Mesenchymal stem cell (in vitro differentiated cells and primary cell): ENCODE measurements around the gene ACOT8.
"Not testable (repeated sequence)": the region's sequence is repeated elsewhere in the genome, so short reads cannot be mapped to it uniquely, and the experiment has no call there.

Experiments used
- DNase-seq: peaks from one replicate; pipeline ENCODE4 v3.0.0-alpha.2; 2013
- H2AFZ ChIP-seq: one replicate; pipeline ENCODE4 v1.6.1; 2013; ENCODE audit warnings: low read depth, mild to moderate bottlenecking, control low read depth, inconsistent platforms, low read length, moderate library complexity
- H2AK5ac ChIP-seq: 2 replicates; pipeline ENCODE4 v1.6.1; 2013; ENCODE audit warnings: low read length, moderate library complexity, mild to moderate bottlenecking, inconsistent platforms; ENCODE audit not compliant: severe bottlenecking
- H2BK120ac ChIP-seq: one replicate; pipeline ENCODE4 v1.6.1; 2013; ENCODE audit warnings: low read depth, mild to moderate bottlenecking, inconsistent platforms, low read length, moderate library complexity
- H2BK12ac ChIP-seq, 2 experiments: one replicate each; pipeline ENCODE4 v1.6.1; 2013; ENCODE audit warnings: inconsistent platforms in 2 of 2, low read length in 2 of 2, mild to moderate bottlenecking in 2 of 2, moderate library complexity in 2 of 2, control low read depth in 1 of 2
- H2BK15ac ChIP-seq: one replicate; pipeline ENCODE4 v1.6.1; 2013; ENCODE audit warnings: mild to moderate bottlenecking, low read depth, inconsistent platforms; ENCODE audit not compliant: poor library complexity, severe bottlenecking
- H2BK5ac ChIP-seq: 2 replicates; pipeline ENCODE4 v1.6.1; 2013; ENCODE audit warnings: low read depth, mild to moderate bottlenecking, low read length, control low read depth, inconsistent platforms; ENCODE audit not compliant: poor library complexity, severe bottlenecking
- H3K14ac ChIP-seq, 2 experiments: one replicate each; pipeline ENCODE4 v1.6.1; 2013; ENCODE audit warnings: inconsistent platforms in 2 of 2, low read length in 2 of 2, control low read depth in 1 of 2, mild to moderate bottlenecking in 1 of 2, moderate library complexity in 1 of 2
- H3K18ac ChIP-seq, 2 experiments: one replicate each; pipeline ENCODE4 v1.6.1; 2013; ENCODE audit warnings: inconsistent platforms in 2 of 2, low read length in 2 of 2, control low read depth in 1 of 2, low read depth in 1 of 2, mild to moderate bottlenecking in 1 of 2
- H3K23ac ChIP-seq, 2 experiments: one replicate each; pipeline ENCODE4 v1.6.1; 2013; ENCODE audit warnings: inconsistent platforms in 2 of 2, low read length in 2 of 2, mild to moderate bottlenecking in 2 of 2, moderate library complexity in 2 of 2, control low read depth in 1 of 2
- H3K27ac ChIP-seq: 2 replicates; pipeline ENCODE4 v1.5.1; 2013; ENCODE audit warnings: mild to moderate bottlenecking, moderate library complexity, low read length, control low read depth, inconsistent platforms; ENCODE audit not compliant: poor library complexity, severe bottlenecking
- H3K27me3 ChIP-seq, 2 experiments: 2 replicates each; pipeline versions ENCODE4 v1.6.1 to v1.7.0; 2013; ENCODE audit warnings: low read length in 2 of 2, mild to moderate bottlenecking in 2 of 2, moderate library complexity in 2 of 2, control low read depth in 1 of 2, inconsistent platforms in 1 of 2; ENCODE audit not compliant: control insufficient read depth in 1 of 2, insufficient read depth in 1 of 2
- H3K36me3 ChIP-seq, 2 experiments: 2 replicates each; pipeline versions ENCODE4 v1.6.1 to v1.7.0; 2013; ENCODE audit warnings: low read length in 2 of 2, control low read depth in 1 of 2, inconsistent platforms in 1 of 2, low read depth in 1 of 2, mild to moderate bottlenecking in 1 of 2; ENCODE audit not compliant: insufficient read depth in 2 of 2, control insufficient read depth in 1 of 2
- H3K4ac ChIP-seq, 2 experiments: one replicate each; pipeline ENCODE4 v1.6.1; 2013; ENCODE audit warnings: inconsistent platforms in 2 of 2, low read length in 2 of 2, mild to moderate bottlenecking in 2 of 2, moderate library complexity in 2 of 2, control low read depth in 1 of 2, low read depth in 1 of 2
- H3K4me1 ChIP-seq: 2 replicates; pipeline ENCODE4 v1.6.1; 2013; ENCODE audit warnings: low read depth, low read length, control low read depth; ENCODE audit not compliant: control insufficient read depth, insufficient read depth
- H3K4me2 ChIP-seq: 2 replicates; pipeline ENCODE4 v1.6.1; 2013; ENCODE audit warnings: low read length, mild to moderate bottlenecking, inconsistent platforms; ENCODE audit not compliant: poor library complexity, severe bottlenecking
- H3K4me3 ChIP-seq, 2 experiments: 2 replicates each; pipeline versions ENCODE4 v1.5.1 to v1.7.0; 2013; ENCODE audit warnings: low read length in 2 of 2, mild to moderate bottlenecking in 2 of 2, control low read depth in 1 of 2, low read depth in 1 of 2; ENCODE audit not compliant: insufficient read depth in 1 of 2
- H3K79me1 ChIP-seq: replicated peaks from 2 replicates; pipeline ENCODE4 v1.6.1; 2013; ENCODE audit warnings: mild to moderate bottlenecking, control low read depth, low read length, inconsistent platforms; ENCODE audit not compliant: poor library complexity, severe bottlenecking
- H3K9ac ChIP-seq: 2 replicates; pipeline ENCODE4 v1.7.0; 2013; ENCODE audit warnings: mild to moderate bottlenecking, low read length, moderate library complexity
- H3K9me3 ChIP-seq: 2 replicates; pipeline ENCODE4 v1.7.0; 2013; ENCODE audit warnings: mild to moderate bottlenecking, low read length; ENCODE audit not compliant: control insufficient read depth
- H4K8ac ChIP-seq: one replicate; pipeline ENCODE4 v1.6.1; 2013; ENCODE audit warnings: inconsistent platforms, mild to moderate bottlenecking, low read length, moderate library complexity
- H4K91ac ChIP-seq: one replicate; pipeline ENCODE4 v1.6.1; 2013; ENCODE audit warnings: mild to moderate bottlenecking, low read length, inconsistent platforms
- WGBS: methylation state at CpG from one replicate; pipeline ENCODE4 v1.1.7; 2013; ENCODE audit warnings: mixed read lengths; 5-methylcytosine and 5-hydroxymethylcytosine counted together

The ACOT8 gene

GRCh38 chr20:45833030-45833882 lies 23.9 kb downstream of the ACOT8 start, which contains the start of gene SNX21:
Gene SNX21 (plus strand): TSS chr20:45833799. CDS start chr20:45833920, 121 bp downstream.
- Histone ChIP-seq H2BK120ac (peak within 1 kb of the TSS; percentile 98), H3K27me3 (no peaks in the 10 kb centered on the region), H3K79me1 (peaks cover 9% of the 10 kb centered on the region), H4K91ac (peak within 1 kb of the TSS; percentile 98), H3K4me3 (peak within 1 kb of the TSS; percentile 81 to 87), H3K9me3 (no peaks in the 10 kb centered on the region), H2AK5ac (no peak within 1 kb of the TSS), H3K23ac (peak within 1 kb of the TSS in 1 of 2 experiments; percentile 40), H2BK12ac (peak within 1 kb of the TSS; percentile 5 to 87), H2BK15ac (peak within 1 kb of the TSS; percentile 99), H3K27ac (peak within 1 kb of the TSS; percentile 74), H3K14ac (peak within 1 kb of the TSS in 1 of 2 experiments; percentile 76), H3K4ac (peak within 1 kb of the TSS; percentile 74 to 88), H3K36me3 (peaks cover 9 to 28% of the 10 kb centered on the region in 2 experiments), H3K4me1 (peaks cover 16% of the 10 kb centered on the region), H2BK5ac (peak within 1 kb of the TSS; percentile 69), H3K4me2 (peak within 1 kb of the TSS; percentile 92), H3K18ac (peak within 1 kb of the TSS; percentile 79 to 98), H4K8ac (peak within 1 kb of the TSS; percentile 96), H3K9ac (peak within 1 kb of the TSS; percentile 95), H2AFZ (peak within 1 kb of the TSS; percentile 32)
- DNase-seq = peak; percentile 97
- WGBS = 10% methylated on average over 29 of the region's 35 CpGs

DNA sequence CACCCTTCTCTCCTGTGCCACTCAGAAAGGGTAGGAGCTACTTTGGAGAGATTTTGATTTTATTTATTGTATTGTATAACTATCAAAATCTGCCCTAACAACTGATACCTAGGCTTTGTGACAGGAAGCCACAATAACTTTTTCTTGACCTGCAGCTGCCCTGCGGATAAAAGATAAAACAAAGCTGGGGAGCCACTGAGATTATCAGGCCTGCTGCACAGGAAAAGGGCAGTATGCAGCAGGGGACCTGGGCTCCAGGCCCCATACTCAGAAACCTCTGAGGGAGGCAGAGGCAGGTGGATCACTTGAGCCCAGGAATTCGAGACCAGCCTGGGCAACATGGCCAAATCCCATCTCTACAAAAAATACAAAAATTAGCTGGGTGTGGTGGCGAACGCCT lies 24.6 kb downstream of the ACOT8 start:
- WGBS = 84% methylated on average over 3 of the region's 4 CpGs
- no peak for DNase-seq
- Histone ChIP-seq H3K36me3 (peaks cover 8 to 23% of the 10 kb centered on the region in 2 experiments), H4K91ac (no peak overlapping the region), H3K27me3 (no peaks in the 10 kb centered on the region), H3K9ac (peak overlapping the region; percentile 95), H3K4me1 (peaks cover 16% of the 10 kb centered on the region), H3K79me1 (peaks cover 9% of the 10 kb centered on the region), H3K4me2 (no peak overlapping the region), H3K4me3 (peak overlapping the region in 1 of 2 experiments; percentile 87), H2AK5ac (peak overlapping the region; percentile 62), H2BK120ac (no peak overlapping the region), H3K18ac (no peak overlapping the region), H3K27ac (no peak overlapping the region), H2BK12ac (peak overlapping the region in 1 of 2 experiments; percentile 87), H3K23ac (no peak overlapping the region), H3K4ac (no peak overlapping the region), H3K9me3 (no peaks in the 10 kb centered on the region), H4K8ac (peak overlapping the region; percentile 81), H3K14ac (no peak overlapping the region), H2AFZ (no peak overlapping the region), H2BK5ac (no peak overlapping the region), H2BK15ac (no peak overlapping the region)

DNA sequence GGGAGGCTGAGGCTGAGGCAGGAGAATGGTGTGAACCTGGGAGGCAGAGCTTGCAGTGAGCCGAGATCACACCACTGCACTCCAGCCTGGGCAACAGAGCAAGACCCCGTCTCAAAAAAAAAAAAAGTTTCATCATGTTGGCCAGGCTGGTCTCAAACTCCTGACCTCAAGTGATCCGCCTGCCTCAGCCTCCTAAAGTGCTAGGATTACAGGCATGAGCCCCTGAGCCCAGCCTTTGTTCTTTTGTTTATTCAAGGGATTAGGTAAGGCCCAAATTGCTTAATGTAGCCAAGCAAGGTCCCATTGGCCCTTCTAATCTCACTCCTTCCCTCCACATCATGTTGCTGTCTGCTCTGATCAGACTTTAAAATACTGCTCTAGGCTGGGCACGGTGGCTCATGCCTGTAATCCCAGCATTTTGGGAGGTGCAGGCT lies 27.5 kb downstream of the ACOT8 start:
- H2AK5ac ChIP-seq, H3K4me3 ChIP-seq, H3K4me2 ChIP-seq, H3K9me3 ChIP-seq, H2AFZ ChIP-seq, H4K8ac ChIP-seq, H4K91ac ChIP-seq, H3K4ac ChIP-seq, H3K36me3 ChIP-seq, H3K9ac ChIP-seq, H2BK15ac ChIP-seq, H3K27me3 ChIP-seq, DNase-seq, H2BK5ac ChIP-seq, H3K27ac ChIP-seq, H3K23ac ChIP-seq, H2BK12ac ChIP-seq, H2BK120ac ChIP-seq, H3K18ac ChIP-seq, H3K14ac ChIP-seq, H3K79me1 ChIP-seq: not testable (repeated sequence)
- WGBS = 92% methylated on average over 4 of the region's 4 CpGs
- H3K4me1 ChIP-seq = peaks cover 20% of the 10 kb centered on the region

DNA sequence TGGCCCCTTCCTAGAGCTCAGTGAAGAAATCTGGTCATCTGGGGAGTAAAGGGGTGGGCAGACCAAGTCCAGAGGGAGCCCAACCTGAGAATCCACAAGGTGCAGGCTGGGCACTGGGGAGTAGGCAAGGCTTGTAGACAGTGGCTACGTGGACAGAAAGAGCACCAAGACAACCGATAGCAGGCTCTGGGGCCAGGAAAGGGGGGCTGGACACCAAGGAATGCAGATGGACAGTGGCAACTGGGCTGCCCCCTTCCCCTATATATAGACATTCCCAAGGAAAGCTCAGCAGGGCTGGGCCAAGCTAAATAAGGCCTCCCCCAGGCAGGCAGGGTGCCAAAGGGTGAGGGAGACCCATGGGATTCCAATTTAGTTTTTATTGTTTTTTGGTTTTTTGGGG lies 28.6 kb downstream of the ACOT8 start:
- Histone ChIP-seq H3K9me3 (no peaks in the 10 kb centered on the region), H3K27me3 (peaks cover 0 to 6% of the 10 kb centered on the region in 2 experiments), H2BK120ac (no peak overlapping the region), H3K9ac (no peak overlapping the region), H4K91ac (no peak overlapping the region), H3K36me3 (no peaks in the 10 kb centered on the region), H3K23ac (no peak overlapping the region), H3K14ac (no peak overlapping the region), H2AFZ (no peak overlapping the region), H4K8ac (peak overlapping the region; percentile 28), H2BK5ac (peak overlapping the region; percentile 10), H3K4me2 (no peak overlapping the region), H3K79me1 (no peaks in the 10 kb centered on the region), H2BK15ac (no peak overlapping the region), H3K27ac (no peak overlapping the region), H3K4me1 (peaks cover 22% of the 10 kb centered on the region), H3K18ac (no peak overlapping the region), H3K4me3 (no peak overlapping the region), H2BK12ac (no peak overlapping the region), H2AK5ac (peak overlapping the region; percentile 31), H3K4ac (no peak overlapping the region)
- WGBS = 49% methylated on average over 2 of the region's 2 CpGs
- no peak for DNase-seq
